Adrenal gland (tissue), 5 donors: ENCODE results near the gene SESN1.

Source experiments
- POLR2A ChIP-seq, 2 donors: fragments of 450-650 bp; IDR thresholded peaks; one replicate each; pipeline ENCODE4 v1.6.1; 2017; ENCODE audit warnings: antibody characterized with exemption in 2 of 2, mild to moderate bottlenecking in 2 of 2, moderate library complexity in 1 of 2
- TF ChIP-seq, protein P1 (sequence below), 6 experiments: fragments of 450-650 bp in 4 of 6; fragments of 200-600 bp in 2 of 6; sonication (generic) in 1 of 6; IDR thresholded peaks; 1 replicate in 5 of 6; 2 replicates in 1 of 6; pipeline versions ENCODE4 v1.5.1 to v1.8.0; 2016 to 2021; ENCODE audit warnings: antibody characterized with exemption in 6 of 6, mild to moderate bottlenecking in 2 of 6, moderate library complexity in 1 of 6
- donor health status: DM: no; HTN: no; CAD: no.

DNA sequence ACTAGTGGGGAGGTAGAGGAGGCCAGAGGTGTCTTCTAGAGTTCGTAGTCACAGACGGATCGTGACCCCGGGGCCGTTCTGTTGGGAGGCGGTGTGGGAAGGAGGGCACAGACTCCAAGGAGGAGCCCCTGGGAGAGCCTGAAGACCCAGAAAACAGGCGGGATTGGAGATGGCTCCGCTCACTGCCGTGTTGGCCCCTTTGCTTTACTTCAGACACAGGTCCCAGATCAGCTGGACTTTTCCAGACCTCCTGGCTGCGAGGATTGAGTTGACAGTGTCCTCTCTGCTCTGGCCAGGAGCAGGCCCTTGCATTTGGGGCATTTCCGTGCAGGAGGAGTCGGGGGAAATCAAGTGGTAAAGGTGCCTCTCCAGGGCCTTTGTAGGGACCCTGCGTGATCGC lies 133.6 kb downstream of the SESN1 start:
- TF ChIP-seq, protein P1, sequence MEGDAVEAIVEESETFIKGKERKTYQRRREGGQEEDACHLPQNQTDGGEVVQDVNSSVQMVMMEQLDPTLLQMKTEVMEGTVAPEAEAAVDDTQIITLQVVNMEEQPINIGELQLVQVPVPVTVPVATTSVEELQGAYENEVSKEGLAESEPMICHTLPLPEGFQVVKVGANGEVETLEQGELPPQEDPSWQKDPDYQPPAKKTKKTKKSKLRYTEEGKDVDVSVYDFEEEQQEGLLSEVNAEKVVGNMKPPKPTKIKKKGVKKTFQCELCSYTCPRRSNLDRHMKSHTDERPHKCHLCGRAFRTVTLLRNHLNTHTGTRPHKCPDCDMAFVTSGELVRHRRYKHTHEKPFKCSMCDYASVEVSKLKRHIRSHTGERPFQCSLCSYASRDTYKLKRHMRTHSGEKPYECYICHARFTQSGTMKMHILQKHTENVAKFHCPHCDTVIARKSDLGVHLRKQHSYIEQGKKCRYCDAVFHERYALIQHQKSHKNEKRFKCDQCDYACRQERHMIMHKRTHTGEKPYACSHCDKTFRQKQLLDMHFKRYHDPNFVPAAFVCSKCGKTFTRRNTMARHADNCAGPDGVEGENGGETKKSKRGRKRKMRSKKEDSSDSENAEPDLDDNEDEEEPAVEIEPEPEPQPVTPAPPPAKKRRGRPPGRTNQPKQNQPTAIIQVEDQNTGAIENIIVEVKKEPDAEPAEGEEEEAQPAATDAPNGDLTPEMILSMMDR (IDR thresholded peaks at IDR 0.05): no peak
- no peak for TF ChIP-seq POLR2A (IDR thresholded peaks at IDR 0.05)
